ENCODE measurements around the gene EVX2. TPM values are rescaled to one million over a fixed set of nuclear protein-coding genes. Genes with fewer than 3 reads are reported as not detected.

EVX2 gene
- polyA plus RNA-seq, 1 of the 3 experiments (the other 2 are of a cell fraction) = not detected

- WGBS (ENCODE audit: low lambda C conversion rate) = 22% methylated on average over 2 of the region's 2 CpGs
- ChIA-PET POLR2A (no interaction called here), CTCF (interaction anchor here (0.5 to 1.8 kb wide), 3 partner anchors 10 to 99 kb away, joined by 4 to 8 read pairs (median 4); no protein-coding TSS in a partner anchor)
- Histone ChIP-seq H2AFZ (ENCODE audit: low read depth) (no peak overlapping the region), H3K79me2 (ENCODE audit: insufficient read depth) (no peaks in the 10 kb centered on the region), H3K36me3 (replicated peaks in 1 of 2; ENCODE audit: control insufficient read depth in 1 of 2, insufficient read depth in 2 of 2, low read length in 1 of 2) (no peaks in the 10 kb centered on the region), H4K20me1 (ENCODE audit: insufficient read depth) (no peaks in the 10 kb centered on the region), H3F3A (replicated peaks; ENCODE audit: insufficient read depth) (no peaks in the 10 kb centered on the region), H3K4me2 (no peak overlapping the region), H3K27ac (ENCODE audit: low read depth in 2 of 2, low read length in 1 of 2) (no peak overlapping the region), H3K9me3 (no peaks in the 10 kb centered on the region), H3K9ac (no peak overlapping the region), H3K9me2 (no peaks in the 10 kb centered on the region), H3K4me3 (ENCODE audit: low read depth in 2 of 2, low read length in 1 of 2) (no peak overlapping the region), H3K4me1 (ENCODE audit: control insufficient read depth in 1 of 2, insufficient read depth in 2 of 2, low read depth in 1 of 2, low read length in 1 of 2) (peaks cover 0 to 6% of the 10 kb centered on the region in 2 experiments; a peak in 1 of 4 replicates), H3K27me3 (ENCODE audit: insufficient read depth) (0 out of 2 replicates have a peak, but pooled peaks cover 4% of the 10 kb centered on the region)
- DNase-seq = no peak
- TF ChIP-seq IRF3 (IDR thresholded peaks at IDR 0.05; ENCODE audit: low read depth, low read length) (no peak), CHD2 (IDR thresholded peaks at IDR 0.05; ENCODE audit: low read length, partially characterized antibody) (no peak), TEAD4 (IDR thresholded peaks at IDR 0.05; ENCODE audit: borderline replicate concordance, insufficient read depth) (no peak), MXI1 (IDR thresholded peaks at IDR 0.05; ENCODE audit: low read depth, low read length) (no peak), EZH2phosphoT487 (IDR thresholded peaks at IDR 0.05; ENCODE audit: borderline replicate concordance, low read depth) (no peak), MAX (IDR thresholded peaks at IDR 0.05; ENCODE audit: low read depth) (no peak), NFIC (IDR thresholded peaks at IDR 0.05; ENCODE audit: borderline replicate concordance) (no peak)
These were observed 56.0 kb downstream of the EVX2 start for GRCh38 chr2:176027806-176028205.

Other genes with a start within 250 kb of the EVX2 start
- 5.0 and 6.4 TPM in 2 replicates for gene LNPK, start 81.7 kb downstream of the EVX2 start, polyA plus RNA-seq (2012; rRNA removed)
- gene HOXD13, start 8.8 kb upstream of the EVX2 start, polyA plus RNA-seq (2012; rRNA removed) = not detected in 2 replicates
- not detected in 2 replicates for gene HOXD12, start 15.8 kb upstream of the EVX2 start, polyA plus RNA-seq (2012; rRNA removed)
- not detected in 2 replicates for gene HOXD11, start 23.3 kb upstream of the EVX2 start, polyA plus RNA-seq (2012; rRNA removed)
- gene HOXD10, start 32.8 kb upstream of the EVX2 start, polyA plus RNA-seq (2012; rRNA removed) = 0.03 and 0.10 TPM in 2 replicates
- gene HOXD9, start 38.8 kb upstream of the EVX2 start, polyA plus RNA-seq (2012; rRNA removed) = 3.6 and 4.8 TPM in 2 replicates
- gene HOXD8, start 45.7 kb upstream of the EVX2 start, polyA plus RNA-seq (2012; rRNA removed) = 6.4 and 8.2 TPM in 2 replicates
- gene HOXD4, start 67.6 kb upstream of the EVX2 start, polyA plus RNA-seq (2012; rRNA removed) = 1.0 and 1.6 TPM in 2 replicates
- gene HOXD3, start 73.3 kb upstream of the EVX2 start, polyA plus RNA-seq (2012; rRNA removed) = 0.80 and 0.81 TPM in 2 replicates
- not detected in 2 replicates for gene HOXD1, start 104.7 kb upstream of the EVX2 start, polyA plus RNA-seq (2012; rRNA removed)
- gene MTX2, start 185.5 kb upstream of the EVX2 start, polyA plus RNA-seq (2012; rRNA removed) = 44.4 and 61.9 TPM in 2 replicates